ENCODE results near the gene CUX1. TPM values are rescaled to one million over a fixed set of nuclear protein-coding genes. Genes with fewer than 3 reads are reported as not detected.

Gene CUX1
- total RNA-seq, 2 donors from 2014 or later, result 42.0 to 47.5 TPM

GRCh38 chr7:102190776-102191350 is 373.4 kb downstream of the CUX1 start:
- H3K4me1 ChIP-seq, result no peaks in the 10 kb centered on the region
- H3K4me3 ChIP-seq, result no peak overlapping the region
- DNase-seq (no peak), ATAC-seq (no peak)
- intact Hi-C loops (cut with DNase I), result no loop called here
- no peaks in the 10 kb centered on the region for H3K27me3 ChIP-seq
- no peaks in the 10 kb centered on the region for H3K9me3 ChIP-seq
- H3K27ac ChIP-seq, result no peak overlapping the region
- H3K36me3 ChIP-seq (replicated peaks in 1 of 2; ENCODE audit: insufficient read depth in 1 of 2, low read depth in 2 of 2), result peaks cover 0 to 14% of the 10 kb centered on the region in 2 donors
- TF ChIP-seq POLR2A (IDR thresholded peaks at IDR 0.05) (no peak), CTCF (IDR thresholded peaks at IDR 0.05) (no peak)
- WGBS, 2 donors, result 89 to 92% methylated on average over 13 of the region's 13 CpGs

GRCh38 chr7:102191556-102192379 is 374.3 kb downstream of the CUX1 start:
- WGBS, 2 donors, result 87 to 91% methylated on average over 17 of the region's 17 CpGs
- no peak overlapping the region for H3K4me3 ChIP-seq
- no peak for ATAC-seq
- no peak overlapping the region for H3K27ac ChIP-seq
- intact Hi-C loops (cut with DNase I), result no loop called here
- no peak for TF ChIP-seq POLR2A (IDR thresholded peaks at IDR 0.05)
- TF ChIP-seq CTCF (IDR thresholded peaks at IDR 0.05), result no peak
- no peaks in the 10 kb centered on the region for H3K9me3 ChIP-seq
- no peak for DNase-seq
- no peaks in the 10 kb centered on the region for H3K27me3 ChIP-seq
- no peaks in the 10 kb centered on the region for H3K4me1 ChIP-seq
- H3K36me3 ChIP-seq (replicated peaks in 1 of 2; ENCODE audit: insufficient read depth in 1 of 2, low read depth in 2 of 2), result peaks cover 0 to 16% of the 10 kb centered on the region in 2 donors

GRCh38 chr7:102192790-102193189 is 375.4 kb downstream of the CUX1 start:
- 93 to 100% methylated on average over 3 of the region's 3 CpGs for WGBS, 2 donors
- intact Hi-C loops (cut with DNase I), result no loop called here
- Histone ChIP-seq H3K27me3 (no peaks in the 10 kb centered on the region), H3K9me3 (no peaks in the 10 kb centered on the region), H3K36me3 (replicated peaks in 1 of 2; ENCODE audit: insufficient read depth in 1 of 2, low read depth in 2 of 2) (peaks cover 0 to 26% of the 10 kb centered on the region in 2 donors), H3K4me1 (no peaks in the 10 kb centered on the region), H3K27ac (no peak overlapping the region), H3K4me3 (no peak overlapping the region)
- TF ChIP-seq POLR2A (IDR thresholded peaks at IDR 0.05) (no peak), CTCF (IDR thresholded peaks at IDR 0.05) (no peak)
- DNase-seq, result no peak
- ATAC-seq, result no peak

GRCh38 chr7:102193806-102194205 is 376.4 kb downstream of the CUX1 start:
- peaks cover 0 to 26% of the 10 kb centered on the region in 2 donors for H3K36me3 ChIP-seq (replicated peaks in 1 of 2; ENCODE audit: insufficient read depth in 1 of 2, low read depth in 2 of 2)
- no peak overlapping the region for H3K27ac ChIP-seq
- H3K4me3 ChIP-seq, result no peak overlapping the region
- no peaks in the 10 kb centered on the region for H3K27me3 ChIP-seq
- H3K9me3 ChIP-seq, result no peaks in the 10 kb centered on the region
- no peaks in the 10 kb centered on the region for H3K4me1 ChIP-seq
- DNase-seq (no peak), ATAC-seq (no peak)
- intact Hi-C loops (cut with DNase I), result no loop called here
- no peak for TF ChIP-seq POLR2A (IDR thresholded peaks at IDR 0.05)
- WGBS, 2 donors, result 87 to 93% methylated on average over 8 of the region's 8 CpGs

GRCh38 chr7:102195361-102195760 is 377.9 kb downstream of the CUX1 start:
- DNase-seq (no peak), ATAC-seq (no peak)
- Histone ChIP-seq H3K27me3 (no peaks in the 10 kb centered on the region), H3K4me3 (no peak overlapping the region), H3K9me3 (no peaks in the 10 kb centered on the region), H3K27ac (no peak overlapping the region), H3K4me1 (no peaks in the 10 kb centered on the region), H3K36me3 (replicated peaks in 1 of 2; ENCODE audit: insufficient read depth in 1 of 2, low read depth in 2 of 2) (peaks cover 0 to 21% of the 10 kb centered on the region in 2 donors)
- WGBS, 2 donors, result 93 to 95% methylated on average over 34 of the region's 34 CpGs
- intact Hi-C loops (cut with DNase I), result no loop called here
- TF ChIP-seq POLR2A (IDR thresholded peaks at IDR 0.05) (no peak), CTCF (IDR thresholded peaks at IDR 0.05) (no peak)

All from body of pancreas (tissue), 4 donors.